ENCODE results near the gene GNG2. TPM values are rescaled to one million over a fixed set of nuclear protein-coding genes. Genes with fewer than 3 reads are reported as not detected.

Gene GNG2
- total RNA-seq, 3 donors from 2014 or later: 12.1 to 106 (median 15.1) TPM

GRCh38 chr14:51877810-51878209 is 17.4 kb downstream of the GNG2 start:
- Histone ChIP-seq H3K9me3 (no peaks in the 10 kb centered on the region), H3K4me1 (no peaks in the 10 kb centered on the region), H3K27me3 (no peaks in the 10 kb centered on the region), H3K36me3 (no peaks in the 10 kb centered on the region), H3K27ac (no peak overlapping the region), H3K4me3 (no peak overlapping the region)
- intact Hi-C loops (cut with DNase I; ENCODE audit: low total_unique reads): no loop called here
- no peak for DNase-seq (ENCODE audit: low spot score in 2 of 2)
- TF ChIP-seq POLR2A (IDR thresholded peaks at IDR 0.05): no peak
- no peak for TF ChIP-seq CTCF (IDR thresholded peaks at IDR 0.05)
- TF ChIP-seq POLR2AphosphoS5 (IDR thresholded peaks at IDR 0.05): no peak

- H3K4me1 ChIP-seq: no peaks in the 10 kb centered on the region
- H3K27me3 ChIP-seq: no peaks in the 10 kb centered on the region
- no peak overlapping the region for H3K27ac ChIP-seq
- TF ChIP-seq POLR2A (IDR thresholded peaks at IDR 0.05) (no peak), POLR2AphosphoS5 (IDR thresholded peaks at IDR 0.05) (no peak), CTCF (IDR thresholded peaks at IDR 0.05) (no peak)
- DNase-seq (ENCODE audit: low spot score in 2 of 2): no peak
- no peaks in the 10 kb centered on the region for H3K36me3 ChIP-seq
- intact Hi-C loops (cut with DNase I; ENCODE audit: low total_unique reads): no loop called here
- H3K4me3 ChIP-seq: no peak overlapping the region
- H3K9me3 ChIP-seq: no peaks in the 10 kb centered on the region
Observed at GRCh38 chr14:51879170-51879569, 18.8 kb downstream of the GNG2 start.

GRCh38 chr14:51880835-51881580 is 20.6 kb downstream of the GNG2 start:
- no peaks in the 10 kb centered on the region for H3K9me3 ChIP-seq
- DNase-seq (ENCODE audit: low spot score in 2 of 2): no peak
- H3K27ac ChIP-seq: peak overlapping the region; percentile 69 to 77
- H3K27me3 ChIP-seq: no peaks in the 10 kb centered on the region
- TF ChIP-seq CTCF (IDR thresholded peaks at IDR 0.05): no peak
- no peak for TF ChIP-seq POLR2AphosphoS5 (IDR thresholded peaks at IDR 0.05)
- TF ChIP-seq POLR2A (IDR thresholded peaks at IDR 0.05): no peak
- no peak overlapping the region for H3K4me3 ChIP-seq
- no peaks in the 10 kb centered on the region for H3K36me3 ChIP-seq
- no peaks in the 10 kb centered on the region for H3K4me1 ChIP-seq
- intact Hi-C loops (cut with DNase I; ENCODE audit: low total_unique reads): no loop called here

- H3K27me3 ChIP-seq: no peaks in the 10 kb centered on the region
- H3K36me3 ChIP-seq: no peaks in the 10 kb centered on the region
- H3K9me3 ChIP-seq: no peaks in the 10 kb centered on the region
- TF ChIP-seq POLR2AphosphoS5 (IDR thresholded peaks at IDR 0.05) (no peak), CTCF (IDR thresholded peaks at IDR 0.05) (no peak), POLR2A (IDR thresholded peaks at IDR 0.05) (no peak)
- H3K27ac ChIP-seq: peak overlapping the region; percentile 69 to 77
- intact Hi-C loops (cut with DNase I; ENCODE audit: low total_unique reads): no loop called here
- H3K4me1 ChIP-seq: no peaks in the 10 kb centered on the region
- H3K4me3 ChIP-seq: peak overlapping the region in 1 of 3 donors; percentile 17
- no peak for DNase-seq (ENCODE audit: low spot score in 2 of 2)
Observed at GRCh38 chr14:51881636-51882035, 21.2 kb downstream of the GNG2 start.

GRCh38 chr14:51883232-51883631 is 22.8 kb downstream of the GNG2 start:
- DNase-seq (ENCODE audit: low spot score in 2 of 2): no peak
- TF ChIP-seq POLR2A (IDR thresholded peaks at IDR 0.05) (no peak), CTCF (IDR thresholded peaks at IDR 0.05) (no peak), POLR2AphosphoS5 (IDR thresholded peaks at IDR 0.05) (no peak)
- no peaks in the 10 kb centered on the region for H3K4me1 ChIP-seq
- intact Hi-C loops (cut with DNase I; ENCODE audit: low total_unique reads): no loop called here
- H3K9me3 ChIP-seq: no peaks in the 10 kb centered on the region
- no peak overlapping the region for H3K4me3 ChIP-seq
- H3K27me3 ChIP-seq: no peaks in the 10 kb centered on the region
- no peaks in the 10 kb centered on the region for H3K36me3 ChIP-seq
- H3K27ac ChIP-seq: no peak overlapping the region
